ENCODE measurements around the gene HSD17B1. TPM values are rescaled to one million over a fixed set of nuclear protein-coding genes. Genes with fewer than 3 reads are reported as not detected.
"Not testable (repeated sequence)": the region's sequence is repeated elsewhere in the genome, so short reads cannot be mapped to it uniquely, and the experiment has no call there.

HSD17B1 gene
- total and polyA plus RNA-seq, 2 donors (not counting 1 experiment from before 2014, with no cell fraction given): 0.40 to 2.6 TPM

GRCh38 chr17:42541041-42541833 lies 11.5 kb upstream of the HSD17B1 start:
- peaks cover 9% of the 10 kb centered on the region for H3K4me1 ChIP-seq (ENCODE audit: control insufficient read depth, extremely low read depth, insufficient read depth, low read length)
- no peak overlapping the region for H3K4me2 ChIP-seq (ENCODE audit: extremely low read depth, insufficient read depth, low read length)
- H3K27ac ChIP-seq (ENCODE audit: insufficient read depth, low read length): no peak overlapping the region
- no peaks in the 10 kb centered on the region for H3K27me3 ChIP-seq (ENCODE audit: control insufficient read depth, insufficient read depth, low read length)
- H3K4me3 ChIP-seq (replicated peaks in 1 of 4; ENCODE audit: control extremely low read depth in 1 of 4, insufficient read depth in 1 of 4, low read depth in 3 of 4, low read length in 4 of 4): no peak overlapping the region
- no peak for TF ChIP-seq CTCF (conservative IDR thresholded peaks at IDR 0.05 in 1 of 2, IDR thresholded peaks at IDR 0.05 in 1 of 2; ENCODE audit: low read depth in 1 of 2, low read length in 2 of 2)
- TF ChIP-seq EZH2 (IDR thresholded peaks at IDR 0.05; ENCODE audit: low read length, missing control alignments): no peak
- no peak for DNase-seq (ENCODE audit: low read depth in 2 of 2)
- H3K79me2 ChIP-seq (ENCODE audit: control insufficient read depth, insufficient read depth, low read length): peaks cover 9% of the 10 kb centered on the region
- H2AFZ ChIP-seq (ENCODE audit: low read length): no peak overlapping the region
- no peaks in the 10 kb centered on the region for H4K20me1 ChIP-seq (ENCODE audit: control insufficient read depth, extremely low read depth, insufficient read depth, low read length)
- no peaks in the 10 kb centered on the region for H3K9me3 ChIP-seq (ENCODE audit: control insufficient read depth, insufficient read depth, low read depth, low read length)
- peaks cover 24% of the 10 kb centered on the region for H3K36me3 ChIP-seq (ENCODE audit: control insufficient read depth, insufficient read depth, low read length)
- no peak overlapping the region for H3K9ac ChIP-seq (ENCODE audit: insufficient read depth, low read length)

GRCh38 chr17:42543190-42544079 lies 9.3 kb upstream of the HSD17B1 start:
- Histone ChIP-seq H3K4me2 (ENCODE audit: extremely low read depth, insufficient read depth, low read length) (no peak overlapping the region), H2AFZ (ENCODE audit: low read length) (no peak overlapping the region), H3K27ac (ENCODE audit: insufficient read depth, low read length) (no peak overlapping the region), H3K9ac (ENCODE audit: insufficient read depth, low read length) (no peak overlapping the region), H3K4me3 (replicated peaks in 1 of 4; ENCODE audit: control extremely low read depth in 1 of 4, insufficient read depth in 1 of 4, low read depth in 3 of 4, low read length in 4 of 4) (no peak overlapping the region), H3K27me3 (ENCODE audit: control insufficient read depth, insufficient read depth, low read length) (no peaks in the 10 kb centered on the region), H3K36me3 (ENCODE audit: control insufficient read depth, insufficient read depth, low read length) (peaks cover 20% of the 10 kb centered on the region), H4K20me1 (ENCODE audit: control insufficient read depth, extremely low read depth, insufficient read depth, low read length) (no peaks in the 10 kb centered on the region), H3K79me2 (ENCODE audit: control insufficient read depth, insufficient read depth, low read length) (no peaks in the 10 kb centered on the region), H3K4me1 (ENCODE audit: control insufficient read depth, extremely low read depth, insufficient read depth, low read length) (no peaks in the 10 kb centered on the region), H3K9me3 (ENCODE audit: control insufficient read depth, insufficient read depth, low read depth, low read length) (no peaks in the 10 kb centered on the region)
- DNase-seq (ENCODE audit: low read depth in 2 of 2): no peak
- TF ChIP-seq EZH2 (IDR thresholded peaks at IDR 0.05; ENCODE audit: low read length, missing control alignments) (no peak), CTCF (conservative IDR thresholded peaks at IDR 0.05 in 1 of 2, IDR thresholded peaks at IDR 0.05 in 1 of 2; ENCODE audit: low read depth in 1 of 2, low read length in 2 of 2) (no peak)

GRCh38 chr17:42544874-42545283 lies 7.8 kb upstream of the HSD17B1 start:
- no peaks in the 10 kb centered on the region for H3K79me2 ChIP-seq (ENCODE audit: control insufficient read depth, insufficient read depth, low read length)
- no peak overlapping the region for H3K4me2 ChIP-seq (ENCODE audit: extremely low read depth, insufficient read depth, low read length)
- no peak overlapping the region for H3K9ac ChIP-seq (ENCODE audit: insufficient read depth, low read length)
- no peaks in the 10 kb centered on the region for H3K4me1 ChIP-seq (ENCODE audit: control insufficient read depth, extremely low read depth, insufficient read depth, low read length)
- no peak for DNase-seq (ENCODE audit: low read depth in 2 of 2)
- H3K27ac ChIP-seq (ENCODE audit: insufficient read depth, low read length): no peak overlapping the region
- no peaks in the 10 kb centered on the region for H4K20me1 ChIP-seq (ENCODE audit: control insufficient read depth, extremely low read depth, insufficient read depth, low read length)
- no peak overlapping the region for H3K4me3 ChIP-seq (replicated peaks in 1 of 4; ENCODE audit: control extremely low read depth in 1 of 4, insufficient read depth in 1 of 4, low read depth in 3 of 4, low read length in 4 of 4)
- no peak overlapping the region for H2AFZ ChIP-seq (ENCODE audit: low read length)
- TF ChIP-seq EZH2 (IDR thresholded peaks at IDR 0.05; ENCODE audit: low read length, missing control alignments): no peak
- no peak for TF ChIP-seq CTCF (conservative IDR thresholded peaks at IDR 0.05 in 1 of 2, IDR thresholded peaks at IDR 0.05 in 1 of 2; ENCODE audit: low read depth in 1 of 2, low read length in 2 of 2)
- no peaks in the 10 kb centered on the region for H3K27me3 ChIP-seq (ENCODE audit: control insufficient read depth, insufficient read depth, low read length)
- H3K36me3 ChIP-seq (ENCODE audit: control insufficient read depth, insufficient read depth, low read length): peaks cover 13% of the 10 kb centered on the region
- no peaks in the 10 kb centered on the region for H3K9me3 ChIP-seq (ENCODE audit: control insufficient read depth, insufficient read depth, low read depth, low read length)

- H3K27ac ChIP-seq (ENCODE audit: insufficient read depth, low read length): not testable (repeated sequence)
These were observed 6.8 kb upstream of the HSD17B1 start for GRCh38 chr17:42545755-42546505.

More at GRCh38 chr17:42545755-42546505, 6.8 kb upstream of the HSD17B1 start:
- H3K4me2 ChIP-seq (ENCODE audit: extremely low read depth, insufficient read depth, low read length); H3K27me3 ChIP-seq (ENCODE audit: control insufficient read depth, insufficient read depth, low read length); H3K9me3 ChIP-seq (ENCODE audit: control insufficient read depth, insufficient read depth, low read depth, low read length); H3K4me1 ChIP-seq (ENCODE audit: control insufficient read depth, extremely low read depth, insufficient read depth, low read length); DNase-seq (ENCODE audit: low read depth in 2 of 2); H3K9ac ChIP-seq (ENCODE audit: insufficient read depth, low read length); H3K79me2 ChIP-seq (ENCODE audit: control insufficient read depth, insufficient read depth, low read length); H3K4me3 ChIP-seq (replicated peaks in 1 of 4; ENCODE audit: control extremely low read depth in 1 of 4, insufficient read depth in 1 of 4, low read depth in 3 of 4, low read length in 4 of 4); H2AFZ ChIP-seq (ENCODE audit: low read length); H4K20me1 ChIP-seq (ENCODE audit: control insufficient read depth, extremely low read depth, insufficient read depth, low read length): not testable (repeated sequence)
- H3K36me3 ChIP-seq (ENCODE audit: control insufficient read depth, insufficient read depth, low read length): peaks cover 12% of the 10 kb centered on the region

All from fibroblast of lung (primary cell).